CD4-positive, alpha-beta memory T cell (primary cell): ENCODE data around the gene CD302. TPM values are rescaled to one million over a fixed set of nuclear protein-coding genes. Genes with fewer than 3 reads are reported as not detected.
"Not testable (repeated sequence)": the region's sequence is repeated elsewhere in the genome, so short reads cannot be mapped to it uniquely, and the experiment has no call there.

Experiments
- CTCF ChIA-PET: fragments of 350-600 bp; sonication (Branson Sonifier 250); formaldehyde crosslinking; loops from one replicate; lab custom pipeline; 2021; ENCODE audit warnings: inconsistent platforms; ENCODE audit not compliant: partially characterized antibody; lab: Charles Lee
- POLR2A ChIA-PET: fragments of 350-600 bp; sonication (Branson Sonifier 250); formaldehyde crosslinking; loops from one replicate; lab custom pipeline; 2021; ENCODE audit not compliant: partially characterized antibody; lab: Charles Lee
- DNase-seq, 5 donors: peaks; one replicate each; pipeline versions ENCODE4 v3.0.0 to v3.0.0-alpha.2; 2020 to 2022; ENCODE audit warnings: mixed read lengths in 1 of 5
- H3K27ac ChIP-seq: one replicate; pipeline ENCODE4 v1.7.0; 2013; ENCODE audit warnings: low read depth, low read length
- H3K27me3 ChIP-seq: 2 replicates; pipeline ENCODE4 v1.7.0; 2013; ENCODE audit warnings: mild to moderate bottlenecking, low read length, moderate library complexity; ENCODE audit not compliant: insufficient read depth
- H3K36me3 ChIP-seq: 2 replicates; pipeline ENCODE4 v1.7.0; 2013; ENCODE audit warnings: mild to moderate bottlenecking, low read length, moderate library complexity; ENCODE audit not compliant: insufficient read depth
- H3K4me1 ChIP-seq: 2 replicates; pipeline ENCODE4 v1.7.0; 2013; ENCODE audit warnings: mild to moderate bottlenecking, low read length, moderate library complexity; ENCODE audit not compliant: insufficient read depth
- H3K4me3 ChIP-seq, 2 donors: one replicate each; pipeline ENCODE4 v1.7.0; 2013; ENCODE audit warnings: low read length in 2 of 2, mild to moderate bottlenecking in 1 of 2
- H3K9me3 ChIP-seq, 2 donors: one replicate each; pipeline ENCODE4 v1.7.0; 2013; ENCODE audit warnings: low read length in 2 of 2, control low read depth in 1 of 2; ENCODE audit not compliant: control insufficient read depth in 1 of 2
- H3K27ac Mint-ChIP-seq, 7 donors: one replicate each; pipeline ENCODE4 v1.8.0; 2020 to 2021; ENCODE audit warnings: mixed read lengths in 7 of 7, mild to moderate bottlenecking in 6 of 7, inconsistent platforms in 3 of 7, moderate library complexity in 3 of 7
- H3K27me3 Mint-ChIP-seq, 2 donors: one replicate each; pipeline ENCODE4 v1.8.0; 2020 to 2021; ENCODE audit warnings: mixed read lengths in 2 of 2
- H3K36me3 Mint-ChIP-seq, 2 donors: one replicate each; pipeline ENCODE4 v1.8.0; 2020 to 2021; ENCODE audit warnings: mixed read lengths in 2 of 2, inconsistent platforms in 1 of 2, mild to moderate bottlenecking in 1 of 2
- H3K4me1 Mint-ChIP-seq, 4 donors: one replicate each; pipeline ENCODE4 v1.8.0; 2020 to 2021; ENCODE audit warnings: mixed read lengths in 4 of 4, mild to moderate bottlenecking in 1 of 4
- H3K4me3 Mint-ChIP-seq, 8 donors: one replicate each; pipeline ENCODE4 v1.8.0; 2020 to 2021; ENCODE audit warnings: mixed read lengths in 8 of 8, mild to moderate bottlenecking in 7 of 8, moderate library complexity in 6 of 8, inconsistent platforms in 3 of 8
- H3K9me3 Mint-ChIP-seq, 8 donors: one replicate each; pipeline ENCODE4 v1.8.0; 2020 to 2021; ENCODE audit warnings: mixed read lengths in 8 of 8, mild to moderate bottlenecking in 5 of 8, inconsistent platforms in 3 of 8, moderate library complexity in 1 of 8
- intact Hi-C: fragments of 100-400 bp; cut with micrococcal nuclease; formaldehyde crosslinking; loops from one replicate; pipeline ENCODE4 v1.15.1; 2023
- polyA plus RNA-seq, 2 donors: library from polyadenylated mRNA; unstranded; fragments of 300-500 nt; fragmentation: Illumina TruSeq; gene quantifications; one replicate each; pipeline ENCODE4 v1.2.3, GENCODE V29; 2021
- total RNA-seq, 2 experiments: library from RNA; stranded (reverse); gene quantifications; one replicate each; pipeline ENCODE4 v1.2.3, GENCODE V29; 2021

Gene CD302
- total and polyA plus RNA-seq, 4 experiments from 2014 or later: 0.12 to 1.0 (median 0.57) TPM

GRCh38 chr2:159728629-159729028, 69.4 kb downstream of the CD302 start:
- peaks cover 0 to 4% (median 0%) of the 10 kb centered on the region in 8 donors for H3K9me3 Mint-ChIP-seq
- peaks cover 9% of the 10 kb centered on the region for H3K36me3 ChIP-seq
- peaks cover 31 to 58% (median 44%) of the 10 kb centered on the region in 4 donors for H3K4me1 Mint-ChIP-seq
- H3K4me3 ChIP-seq: no peak overlapping the region
- no peaks in the 10 kb centered on the region for H3K27me3 ChIP-seq
- H3K4me3 Mint-ChIP-seq: no peak overlapping the region
- no peaks in the 10 kb centered on the region for H3K9me3 ChIP-seq
- CTCF ChIA-PET: no interaction called here
- DNase-seq: no peak
- H3K27ac ChIP-seq: no peak overlapping the region
- intact Hi-C loops: no loop called here
- H3K36me3 Mint-ChIP-seq: peaks cover 35 to 65% of the 10 kb centered on the region in 2 donors
- peaks cover 30% of the 10 kb centered on the region for H3K4me1 ChIP-seq
- H3K27ac Mint-ChIP-seq: peak overlapping the region in 1 of 7 donors; percentile 55
- H3K27me3 Mint-ChIP-seq: no peaks in the 10 kb centered on the region
- POLR2A ChIA-PET: no interaction called here

GRCh38 chr2:159725713-159726112, 72.3 kb downstream of the CD302 start:
- Histone ChIP-seq H3K9me3 (no peaks in the 10 kb centered on the region), H3K4me3 (no peak overlapping the region), H3K27ac (no peak overlapping the region), H3K4me1 (peaks cover 59% of the 10 kb centered on the region), H3K27me3 (no peaks in the 10 kb centered on the region), H3K36me3 (peaks cover 9% of the 10 kb centered on the region)
- ChIA-PET POLR2A (no interaction called here), CTCF (no interaction called here)
- peaks cover 32 to 64% of the 10 kb centered on the region in 2 donors for H3K36me3 Mint-ChIP-seq
- peak overlapping the region in 2 of 8 donors; percentile 38 to 55 for H3K4me3 Mint-ChIP-seq
- peaks cover 48 to 84% (median 68%) of the 10 kb centered on the region in 4 donors for H3K4me1 Mint-ChIP-seq
- H3K9me3 Mint-ChIP-seq: peaks cover 0 to 4% (median 0%) of the 10 kb centered on the region in 8 donors
- intact Hi-C loops: no loop called here
- peak overlapping the region in 1 of 7 donors; percentile 30 for H3K27ac Mint-ChIP-seq
- no peaks in the 10 kb centered on the region for H3K27me3 Mint-ChIP-seq
- DNase-seq: no peak

GRCh38 chr2:159724795-159725572, 73.0 kb downstream of the CD302 start:
- DNase-seq, H3K27me3 ChIP-seq, H3K36me3 ChIP-seq, H3K9me3 Mint-ChIP-seq, CTCF ChIA-PET, intact Hi-C loops, H3K27me3 Mint-ChIP-seq, H3K27ac ChIP-seq, H3K9me3 ChIP-seq, H3K4me3 ChIP-seq: not testable (repeated sequence)
- peaks cover 66% of the 10 kb centered on the region for H3K4me1 ChIP-seq
- H3K4me1 Mint-ChIP-seq: peaks cover 54 to 90% (median 71%) of the 10 kb centered on the region in 4 donors
- H3K4me3 Mint-ChIP-seq: peak overlapping the region in 4 of 8 donors; percentile 32 to 56 (median 46)
- peak overlapping the region in 4 of 7 donors; percentile 27 to 73 (median 39) for H3K27ac Mint-ChIP-seq
- POLR2A ChIA-PET: interaction anchor here (4.9 kb wide), 1 partner anchor 12 kb away, joined by 30 read pairs; the partner anchor contains the start of gene MARCHF7
- H3K36me3 Mint-ChIP-seq: peaks cover 32 to 64% of the 10 kb centered on the region in 2 donors

- Mint-ChIP-seq H3K9me3 (peaks cover 0 to 4% (median 1%) of the 10 kb centered on the region in 8 donors), H3K36me3 (peaks cover 36 to 71% of the 10 kb centered on the region in 2 donors), H3K27me3 (no peaks in the 10 kb centered on the region), H3K27ac (peak overlapping the region in 1 of 7 donors; percentile 42), H3K4me1 (peaks cover 59 to 99% (median 81%) of the 10 kb centered on the region in 4 donors), H3K4me3 (peak overlapping the region in 6 of 8 donors; percentile 16 to 59 (median 38))
- Histone ChIP-seq H3K9me3 (no peaks in the 10 kb centered on the region), H3K4me3 (no peak overlapping the region), H3K36me3 (no peaks in the 10 kb centered on the region), H3K4me1 (peaks cover 85% of the 10 kb centered on the region), H3K27ac (no peak overlapping the region), H3K27me3 (no peaks in the 10 kb centered on the region)
- DNase-seq: no peak
- intact Hi-C loops: no loop called here
- CTCF ChIA-PET: interaction anchor here (1.1 to 1.3 kb wide), 4 partner anchors 10 to 31 kb away, joined by 3 to 6 read pairs (median 3); partner anchors contain the start of gene MARCHF7
- POLR2A ChIA-PET: interaction anchor here (4.9 kb wide), 1 partner anchor 10 kb away, joined by 30 read pairs; the partner anchor contains the start of gene MARCHF7
Measured at GRCh38 chr2:159722580-159722979, 75.4 kb downstream of the CD302 start.

GRCh38 chr2:159720676-159721075, 77.3 kb downstream of the CD302 start:
- intact Hi-C loops: no loop called here
- Mint-ChIP-seq H3K4me3 (peak overlapping the region in 5 of 8 donors; percentile 18 to 55 (median 30)), H3K4me1 (peaks cover 60 to 100% (median 84%) of the 10 kb centered on the region in 4 donors), H3K36me3 (peaks cover 43 to 76% of the 10 kb centered on the region in 2 donors), H3K9me3 (peaks cover 0 to 4% (median under 1%) of the 10 kb centered on the region in 8 donors), H3K27ac (peak overlapping the region in 4 of 7 donors; percentile 6 to 66 (median 42)), H3K27me3 (no peaks in the 10 kb centered on the region)
- no peaks in the 10 kb centered on the region for H3K27me3 ChIP-seq
- peaks cover 89% of the 10 kb centered on the region for H3K4me1 ChIP-seq
- no peak for DNase-seq
- peaks cover 8% of the 10 kb centered on the region for H3K36me3 ChIP-seq
- H3K4me3 ChIP-seq: no peak overlapping the region
- no peak overlapping the region for H3K27ac ChIP-seq
- H3K9me3 ChIP-seq: no peaks in the 10 kb centered on the region
- POLR2A ChIA-PET: interaction anchor here (1.7 to 4.9 kb wide), 2 partner anchors 8 to 205 kb away, joined by 5 to 30 read pairs; partner anchors contain the start of gene MARCHF7
- CTCF ChIA-PET: no interaction called here

Other genes with a start within 250 kb of the CD302 start
- gene BAZ2B, start 181.7 kb downstream of the CD302 start, total RNA-seq: 10 to 100 TPM; 34.6 to 35.6 TPM
- 10 to 100 TPM in 1 of 2 donors, 1 to 10 TPM in 1; 4.3 to 17.3 TPM for gene BAZ2B, start 181.7 kb downstream of the CD302 start, polyA plus RNA-seq
- 100 to 1,000 TPM; 113 to 115 TPM for gene MARCHF7, start 85.7 kb downstream of the CD302 start, total RNA-seq
- 100 to 1,000 TPM; 162 to 196 TPM for gene MARCHF7, start 85.7 kb downstream of the CD302 start, polyA plus RNA-seq
- gene LY75, start 106.5 kb upstream of the CD302 start, total RNA-seq: 10 to 100 TPM; 39.6 to 40.9 TPM
- 10 to 100 TPM; 43.8 to 56.9 TPM for gene LY75, start 106.5 kb upstream of the CD302 start, polyA plus RNA-seq